ENCODE results near the gene PKP1.

DNA sequence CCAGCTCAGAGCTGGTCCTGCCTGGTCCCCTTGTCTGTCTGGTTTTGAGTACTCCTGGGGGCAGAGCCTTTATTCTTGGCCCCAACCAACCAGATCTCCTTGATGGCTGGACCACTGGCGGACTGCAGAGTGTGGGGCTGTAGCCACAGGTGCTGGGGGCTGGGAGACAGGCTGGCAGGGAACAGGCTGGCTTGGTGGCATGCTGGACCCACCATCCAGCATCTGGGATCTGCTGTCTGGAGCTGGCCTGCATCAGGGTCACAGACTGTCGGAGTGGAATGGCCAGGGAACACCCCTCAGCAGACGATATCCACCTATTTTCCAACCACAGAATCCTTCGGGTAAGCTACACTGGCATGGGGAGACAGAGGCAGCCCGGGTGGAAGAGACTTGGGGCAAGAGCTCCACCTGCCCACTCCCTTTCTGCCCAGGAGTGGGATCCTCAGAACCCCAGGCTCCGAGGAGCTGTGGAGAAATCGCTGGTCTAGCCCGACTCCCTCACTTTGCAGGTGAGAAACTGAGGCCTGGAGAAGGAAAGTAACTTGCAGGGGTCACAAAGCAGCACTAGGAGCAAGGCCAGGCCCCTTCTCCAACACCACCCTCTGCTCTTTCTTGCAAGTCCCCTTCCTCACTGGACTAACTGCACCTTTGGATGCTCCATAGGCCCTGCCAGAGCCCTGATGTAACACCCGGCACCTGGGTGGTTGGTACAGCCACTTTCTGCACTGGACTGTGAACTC, 53.6 kb downstream of the PKP1 start:
- TF ChIP-seq CTCF (optimal IDR thresholded peaks at IDR 0.05 in 1 of 3, IDR thresholded peaks at IDR 0.05 in 1 of 3, conservative IDR thresholded peaks at IDR 0.05 in 1 of 3; ENCODE audit: extremely low read depth in 1 of 3, insufficient read depth in 2 of 3, low read length in 3 of 3) (no peak), EZH2 (IDR thresholded peaks at IDR 0.05; ENCODE audit: low read length) (no peak)
